Measurements from ENCODE around the gene CHRNE.
A peak's percentile ranks its signal among the peaks of the same experiment; 100 is the strongest.
"Not testable (repeated sequence)": the region's sequence is repeated elsewhere in the genome, so short reads cannot be mapped to it uniquely, and the experiment has no call there.

CHRNE gene

DNA sequence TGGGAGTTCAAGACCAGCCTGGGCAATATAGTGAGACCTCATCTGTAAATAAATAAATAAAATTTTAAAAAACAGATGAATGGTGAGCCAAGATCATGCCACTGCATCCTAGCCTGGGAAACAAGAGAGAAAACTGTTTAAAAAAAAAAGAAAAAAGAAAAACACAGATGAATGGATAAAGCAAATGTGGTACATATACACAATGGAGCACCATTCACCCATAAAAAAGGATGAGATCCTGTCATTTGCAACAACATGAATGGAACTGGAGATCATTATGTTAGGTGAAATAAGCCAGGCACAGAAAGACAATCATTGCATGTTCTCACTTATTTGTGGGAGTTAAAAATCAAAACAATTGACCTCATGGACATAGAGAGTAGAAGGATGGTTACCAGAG is 3.7 kb upstream of the CHRNE start:
- H3K9me3 ChIP-seq (ENCODE audit: control insufficient read depth, insufficient read depth, low read length); H3K9ac ChIP-seq (ENCODE audit: low read depth, low read length): not testable (repeated sequence)
- H3K4me1 ChIP-seq (ENCODE audit: insufficient read depth, low read length), result peaks cover 20% of the 10 kb centered on the region; the same call in 1 of the 2 replicates

GRCh38 chr17:4902540-4902939 is 358 bp downstream of the CHRNE start:
- Histone ChIP-seq H3K36me3 (ENCODE audit: insufficient read depth, low read length) (no peaks in the 10 kb centered on the region), H3K9ac (ENCODE audit: low read depth, low read length) (no peak overlapping the region), H3K9me3 (ENCODE audit: control insufficient read depth, insufficient read depth, low read length) (no peaks in the 10 kb centered on the region), H3K4me1 (ENCODE audit: insufficient read depth, low read length) (peaks cover 10% of the 10 kb centered on the region; the same call in 1 of the 2 replicates)

More for the DNA sequence above, 3.7 kb upstream of the CHRNE start:
- H3K36me3 ChIP-seq (ENCODE audit: insufficient read depth, low read length), result not testable (repeated sequence)

- Histone ChIP-seq H3K36me3 (ENCODE audit: insufficient read depth, low read length) (no peaks in the 10 kb centered on the region), H3K9ac (ENCODE audit: low read depth, low read length) (peak overlapping the region; percentile 66; the same call in 1 of the 2 replicates), H3K4me1 (ENCODE audit: insufficient read depth, low read length) (peaks cover 10% of the 10 kb centered on the region; the same call in 1 of the 2 replicates), H3K9me3 (ENCODE audit: control insufficient read depth, insufficient read depth, low read length) (no peaks in the 10 kb centered on the region)
These were observed 1.1 kb downstream of the CHRNE start for GRCh38 chr17:4901648-4902344.

- H3K36me3 ChIP-seq (ENCODE audit: insufficient read depth, low read length), result no peaks in the 10 kb centered on the region
These were observed 1.7 kb downstream of the CHRNE start for GRCh38 chr17:4901108-4901647.

GRCh38 chr17:4900231-4901107 is 2.4 kb downstream of the CHRNE start:
- Histone ChIP-seq H3K4me1 (ENCODE audit: insufficient read depth, low read length) (peaks cover 10% of the 10 kb centered on the region; the same call in 1 of the 2 replicates), H3K9ac (ENCODE audit: low read depth, low read length) (peak overlapping the region; percentile 66; the same call in 1 of the 2 replicates), H3K9me3 (ENCODE audit: control insufficient read depth, insufficient read depth, low read length) (no peaks in the 10 kb centered on the region), H3K36me3 (ENCODE audit: insufficient read depth, low read length) (no peaks in the 10 kb centered on the region)

More at GRCh38 chr17:4901108-4901647, 1.7 kb downstream of the CHRNE start:
- Histone ChIP-seq H3K4me1 (ENCODE audit: insufficient read depth, low read length) (peaks cover 10% of the 10 kb centered on the region; the same call in 1 of the 2 replicates), H3K9ac (ENCODE audit: low read depth, low read length) (peak overlapping the region; percentile 66; the same call in 1 of the 2 replicates), H3K9me3 (ENCODE audit: control insufficient read depth, insufficient read depth, low read length) (no peaks in the 10 kb centered on the region)

DNA sequence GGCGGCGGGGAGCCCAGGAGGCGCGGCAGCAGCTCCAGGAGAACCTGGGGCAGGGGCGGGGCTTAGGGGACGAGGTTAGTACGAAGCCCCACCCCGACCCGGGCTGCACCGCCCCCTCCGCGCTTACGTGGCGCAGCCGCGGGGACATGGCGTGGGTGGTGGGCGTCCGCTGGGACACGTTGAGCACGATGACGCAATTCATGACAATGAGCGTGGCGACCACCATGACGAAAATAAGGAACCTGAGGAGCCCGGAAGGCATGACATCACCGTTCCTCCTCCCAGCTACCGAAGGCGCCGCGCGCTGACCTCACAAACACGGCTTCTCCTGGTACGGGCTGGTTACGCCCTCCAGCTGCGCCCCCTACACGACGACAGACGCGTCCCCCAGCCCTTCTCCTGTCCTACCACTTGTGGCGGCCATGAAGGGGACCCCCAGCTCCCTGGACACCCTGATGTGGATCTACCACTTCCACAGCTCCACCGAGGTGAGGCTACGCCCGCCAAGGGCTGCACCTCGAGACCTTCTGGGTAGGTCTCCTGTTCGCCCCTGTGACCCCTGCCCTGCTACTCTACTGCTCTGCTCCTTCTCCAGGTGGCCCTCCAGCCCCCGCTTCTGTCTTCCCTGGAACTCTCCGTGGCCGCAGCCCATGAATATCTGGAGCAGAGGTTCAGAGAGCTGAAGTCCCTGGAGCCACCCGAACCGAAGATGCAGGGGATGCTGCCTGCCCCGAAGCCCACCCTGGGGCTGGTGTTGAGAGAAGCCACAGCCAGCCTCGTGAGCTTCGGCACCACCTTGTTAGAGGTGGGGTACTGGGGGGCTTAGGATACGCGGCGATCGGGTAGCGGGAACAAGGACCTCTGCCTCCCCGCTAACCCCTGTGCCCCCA is 3.3 kb downstream of the CHRNE start, which contains the start of gene C17orf107:
C17orf107 (plus strand) TSS at position 196 of the 890 bp plus-strand sequence; CDS start at position 423, 227 bp downstream.
- Histone ChIP-seq H3K9ac (ENCODE audit: low read depth, low read length) (peak within 1 kb of the TSS; percentile 66; the same call in 1 of the 2 replicates), H3K4me1 (ENCODE audit: insufficient read depth, low read length) (peaks cover 10% of the 10 kb centered on the region; the same call in 1 of the 2 replicates), H3K9me3 (ENCODE audit: control insufficient read depth, insufficient read depth, low read length) (no peaks in the 10 kb centered on the region), H3K36me3 (ENCODE audit: insufficient read depth, low read length) (no peaks in the 10 kb centered on the region)

DNA sequence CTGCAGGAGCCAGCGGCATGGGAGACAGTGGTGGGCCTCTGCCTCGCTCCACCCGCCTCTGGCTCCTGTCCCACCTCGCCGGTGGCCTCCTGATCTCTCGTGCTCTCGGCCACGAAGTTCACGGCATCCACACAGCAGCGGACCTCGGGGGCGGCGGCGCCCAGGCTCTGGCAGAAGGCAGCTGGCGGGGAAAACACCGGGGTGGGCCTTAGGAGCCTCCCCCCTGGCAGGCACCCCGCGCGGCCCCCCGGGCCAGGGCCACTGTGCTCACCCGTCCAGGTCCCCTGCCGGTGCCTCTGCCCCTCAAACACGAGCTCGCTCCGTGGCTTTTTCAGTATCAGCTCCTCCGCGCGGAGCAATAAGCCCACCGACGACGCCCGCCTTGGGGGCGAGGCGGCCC is 4.0 kb downstream of the CHRNE start:
- Histone ChIP-seq H3K4me1 (ENCODE audit: insufficient read depth, low read length) (peaks cover 10% of the 10 kb centered on the region; the same call in 1 of the 2 replicates), H3K9me3 (ENCODE audit: control insufficient read depth, insufficient read depth, low read length) (no peaks in the 10 kb centered on the region), H3K9ac (ENCODE audit: low read depth, low read length) (peak overlapping the region; percentile 66; the same call in 1 of the 2 replicates), H3K36me3 (ENCODE audit: insufficient read depth, low read length) (no peaks in the 10 kb centered on the region)

DNA sequence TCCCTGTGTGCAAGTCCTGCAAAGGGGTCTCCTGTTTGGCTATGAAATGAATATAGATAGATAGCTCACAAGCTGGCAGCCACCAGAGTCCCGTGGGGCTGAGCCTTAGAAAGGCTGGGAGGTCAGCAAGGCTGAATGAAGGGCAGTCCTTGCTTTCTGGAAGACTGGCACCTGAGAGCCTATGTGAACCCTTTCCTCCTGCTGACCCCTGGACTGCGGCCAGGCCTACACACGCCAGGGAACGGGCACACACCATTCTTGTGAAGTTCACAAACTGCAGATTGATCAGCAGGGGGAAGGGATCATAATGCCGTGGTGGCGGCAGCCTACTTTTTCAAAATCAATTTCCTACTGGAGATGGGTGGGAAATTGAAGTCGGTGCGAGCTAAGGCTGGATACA is 4.5 kb downstream of the CHRNE start:
- no peaks in the 10 kb centered on the region for H3K9me3 ChIP-seq (ENCODE audit: control insufficient read depth, insufficient read depth, low read length)
- no peaks in the 10 kb centered on the region for H3K36me3 ChIP-seq (ENCODE audit: insufficient read depth, low read length)
- peaks cover 9% of the 10 kb centered on the region; the same call in 1 of the 2 replicates for H3K4me1 ChIP-seq (ENCODE audit: insufficient read depth, low read length)
- peak overlapping the region; percentile 66; the same call in 1 of the 2 replicates for H3K9ac ChIP-seq (ENCODE audit: low read depth, low read length)

DNA sequence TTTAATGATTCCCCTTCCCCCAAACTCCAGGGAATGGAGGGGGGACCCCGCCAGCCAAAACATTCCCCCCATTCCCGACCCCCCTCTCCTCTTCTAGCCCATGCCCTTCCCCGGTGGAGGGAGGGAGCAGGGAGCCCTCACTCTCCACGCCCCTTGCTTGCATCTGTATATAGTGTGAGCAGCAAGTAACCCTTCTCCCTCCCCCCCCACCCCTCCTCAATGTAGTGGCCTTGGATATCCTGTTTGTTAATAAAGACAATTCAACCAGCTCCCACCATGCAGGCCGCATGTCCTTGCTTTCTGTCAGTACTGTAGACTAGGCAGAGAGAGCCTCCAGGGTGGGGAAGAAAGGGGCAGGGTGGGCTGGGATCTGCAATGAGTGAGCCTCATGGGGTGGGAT is 5.1 kb downstream of the CHRNE start:
- Histone ChIP-seq H3K9me3 (ENCODE audit: control insufficient read depth, insufficient read depth, low read length) (no peaks in the 10 kb centered on the region), H3K4me1 (ENCODE audit: insufficient read depth, low read length) (peaks cover 5% of the 10 kb centered on the region; the same call in 1 of the 2 replicates), H3K9ac (ENCODE audit: low read depth, low read length) (no peak overlapping the region), H3K36me3 (ENCODE audit: insufficient read depth, low read length) (no peaks in the 10 kb centered on the region)

DNA sequence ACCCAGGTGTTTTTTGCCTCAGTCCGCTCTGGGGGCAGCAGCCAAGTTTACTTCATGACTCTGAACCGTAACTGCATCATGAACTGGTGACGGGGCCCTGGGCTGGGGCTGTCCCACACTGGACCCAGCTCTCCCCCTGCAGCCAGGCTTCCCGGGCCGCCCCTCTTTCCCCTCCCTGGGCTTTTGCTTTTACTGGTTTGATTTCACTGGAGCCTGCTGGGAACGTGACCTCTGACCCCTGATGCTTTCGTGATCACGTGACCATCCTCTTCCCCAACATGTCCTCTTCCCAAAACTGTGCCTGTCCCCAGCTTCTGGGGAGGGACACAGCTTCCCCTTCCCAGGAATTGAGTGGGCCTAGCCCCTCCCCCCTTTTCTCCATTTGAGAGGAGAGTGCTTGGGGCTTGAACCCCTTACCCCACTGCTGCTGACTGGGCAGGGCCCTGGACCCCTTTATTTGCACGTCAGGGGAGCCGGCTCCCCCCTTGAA is 5.7 kb downstream of the CHRNE start:
- H3K9ac ChIP-seq (ENCODE audit: low read depth, low read length), result no peak overlapping the region
- H3K9me3 ChIP-seq (ENCODE audit: control insufficient read depth, insufficient read depth, low read length), result no peaks in the 10 kb centered on the region
- no peaks in the 10 kb centered on the region; the same call in 1 of the 2 replicates for H3K4me1 ChIP-seq (ENCODE audit: insufficient read depth, low read length)
- no peaks in the 10 kb centered on the region for H3K36me3 ChIP-seq (ENCODE audit: insufficient read depth, low read length)

DNA sequence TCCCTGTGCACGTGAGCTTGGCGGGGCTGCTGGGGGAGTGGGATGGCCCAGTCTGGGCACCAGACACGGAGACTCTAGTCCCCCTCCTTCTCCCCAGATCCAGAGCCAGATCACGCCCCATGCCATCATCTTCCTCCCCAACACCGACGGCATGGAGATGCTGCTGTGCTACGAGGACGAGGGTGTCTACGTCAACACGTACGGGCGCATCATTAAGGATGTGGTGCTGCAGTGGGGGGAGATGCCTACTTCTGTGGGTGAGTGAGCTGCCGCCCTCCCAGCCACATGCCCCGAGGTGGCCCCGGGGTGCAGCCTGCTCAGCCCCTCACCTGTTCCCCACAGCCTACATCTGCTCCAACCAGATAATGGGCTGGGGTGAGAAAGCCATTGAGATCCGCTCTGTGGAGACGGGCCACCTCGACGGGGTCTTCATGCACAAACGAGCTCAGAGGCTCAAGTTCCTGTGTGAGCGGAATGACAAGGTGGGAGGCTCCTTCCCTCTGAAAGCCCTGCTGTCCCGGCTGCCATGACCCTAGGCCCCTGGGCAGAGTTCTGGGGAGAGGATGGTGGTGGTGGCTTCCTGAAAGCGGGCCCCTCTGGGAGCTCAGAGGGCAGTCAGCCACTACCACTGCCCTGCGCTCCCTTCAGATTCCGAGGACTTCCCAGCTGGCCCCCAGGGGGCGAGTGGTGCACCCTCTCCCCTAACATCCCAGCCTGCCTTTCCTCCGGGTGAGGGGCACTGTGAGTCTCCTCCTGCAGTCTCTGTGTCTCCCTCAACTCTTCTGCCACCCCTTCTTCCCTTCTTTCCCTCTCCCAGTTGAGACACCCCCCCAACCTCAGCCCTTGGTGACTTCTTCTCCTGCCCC is 6.3 kb downstream of the CHRNE start:
- H3K4me1 ChIP-seq (ENCODE audit: insufficient read depth, low read length), result no peaks in the 10 kb centered on the region; the same call in 1 of the 2 replicates
- H3K9ac ChIP-seq (ENCODE audit: low read depth, low read length), result no peak overlapping the region
- no peaks in the 10 kb centered on the region for H3K9me3 ChIP-seq (ENCODE audit: control insufficient read depth, insufficient read depth, low read length)
- H3K36me3 ChIP-seq (ENCODE audit: insufficient read depth, low read length), result no peaks in the 10 kb centered on the region

GRCh38 chr17:4895657-4896331 is 7.1 kb downstream of the CHRNE start:
- Histone ChIP-seq H3K36me3 (ENCODE audit: insufficient read depth, low read length) (no peaks in the 10 kb centered on the region), H3K9ac (ENCODE audit: low read depth, low read length) (no peak overlapping the region)

More at GRCh38 chr17:4895657-4896331, 7.1 kb downstream of the CHRNE start:
- Histone ChIP-seq H3K4me1 (ENCODE audit: insufficient read depth, low read length) (no peaks in the 10 kb centered on the region; the same call in 1 of the 2 replicates), H3K9me3 (ENCODE audit: control insufficient read depth, insufficient read depth, low read length) (no peaks in the 10 kb centered on the region)

Measured in ES-I3 (cell line).